ENCODE measurements around the gene TEX48.

The TEX48 gene

DNA sequence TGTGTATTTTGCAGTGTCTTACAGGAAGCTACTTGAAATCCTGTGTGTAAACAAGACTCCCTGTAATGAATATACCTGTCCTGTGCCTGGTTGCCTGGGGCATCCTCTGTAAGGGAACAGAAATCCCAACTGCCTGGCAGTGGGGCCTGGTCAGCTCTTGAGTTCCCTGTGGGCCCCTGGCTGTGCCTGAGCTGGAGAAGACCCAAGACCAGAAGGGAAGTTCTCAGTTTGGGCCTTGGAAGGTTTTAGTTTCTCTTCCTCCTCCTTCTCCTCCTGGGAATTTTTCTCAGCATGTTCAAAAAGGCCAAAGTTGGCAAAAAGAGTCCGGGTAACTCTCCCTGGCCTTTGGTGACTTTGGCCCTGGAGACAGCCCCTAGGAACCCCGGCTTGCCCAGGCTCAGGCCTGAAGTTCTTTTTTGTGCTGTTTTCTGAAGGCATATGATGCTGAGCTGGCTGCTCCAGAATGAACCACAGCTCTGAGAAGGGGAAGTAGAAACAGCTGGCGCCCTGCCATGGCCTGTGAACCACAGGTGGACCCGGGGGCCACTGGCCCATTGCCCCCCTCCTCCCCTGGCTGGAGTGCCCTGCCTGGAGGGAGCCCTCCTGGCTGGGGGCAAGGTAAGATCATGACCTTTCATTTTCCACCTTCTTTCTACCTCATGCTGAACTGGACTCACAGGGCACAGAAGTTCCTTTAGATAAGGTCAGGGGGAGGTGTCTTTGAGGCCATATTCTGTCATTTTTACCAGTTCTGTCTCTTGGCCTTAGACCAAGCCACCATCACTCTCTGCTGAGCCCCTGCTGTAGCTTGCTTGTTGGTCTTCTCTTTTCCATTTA is 65.1 kb downstream of the TEX48 start:
- H3K27ac ChIP-seq (ENCODE audit: extremely low read depth, low read depth, low read length), result no peak overlapping the region

More for the DNA sequence above, 65.1 kb downstream of the TEX48 start:
- H3K4me1 ChIP-seq (ENCODE audit: control insufficient read depth, insufficient read depth, low read length), result no peaks in the 10 kb centered on the region
- TF ChIP-seq SCRT1 (tag by site-specific recombination; IDR thresholded peaks at IDR 0.05; ENCODE audit: borderline replicate concordance), result no peak
- TF ChIP-seq, protein P1, sequence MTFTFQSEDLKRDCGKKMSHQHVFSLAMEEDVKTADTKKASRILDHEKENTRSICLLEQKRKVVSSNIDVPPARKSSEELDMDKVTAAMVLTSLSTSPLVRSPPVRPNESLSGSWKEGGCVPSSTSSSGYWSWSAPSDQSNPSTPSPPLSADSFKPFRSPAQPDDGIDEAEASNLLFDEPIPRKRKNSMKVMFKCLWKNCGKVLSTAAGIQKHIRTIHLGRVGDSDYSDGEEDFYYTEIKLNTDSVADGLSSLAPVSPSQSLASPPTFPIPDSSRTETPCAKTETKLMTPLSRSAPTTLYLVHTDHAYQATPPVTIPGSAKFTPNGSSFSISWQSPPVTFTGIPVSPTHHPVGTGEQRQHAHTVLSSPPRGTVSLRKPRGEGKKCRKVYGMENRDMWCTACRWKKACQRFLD (tag by site-specific recombination; IDR thresholded peaks at IDR 0.05), result no peak
- no peak for TF ChIP-seq ZNF514 (tag by site-specific recombination; IDR thresholded peaks at IDR 0.05)
- TF ChIP-seq ZNF335 (tag by site-specific recombination; conservative IDR thresholded peaks at IDR 0.05), result no peak
- TF ChIP-seq, protein P2, sequence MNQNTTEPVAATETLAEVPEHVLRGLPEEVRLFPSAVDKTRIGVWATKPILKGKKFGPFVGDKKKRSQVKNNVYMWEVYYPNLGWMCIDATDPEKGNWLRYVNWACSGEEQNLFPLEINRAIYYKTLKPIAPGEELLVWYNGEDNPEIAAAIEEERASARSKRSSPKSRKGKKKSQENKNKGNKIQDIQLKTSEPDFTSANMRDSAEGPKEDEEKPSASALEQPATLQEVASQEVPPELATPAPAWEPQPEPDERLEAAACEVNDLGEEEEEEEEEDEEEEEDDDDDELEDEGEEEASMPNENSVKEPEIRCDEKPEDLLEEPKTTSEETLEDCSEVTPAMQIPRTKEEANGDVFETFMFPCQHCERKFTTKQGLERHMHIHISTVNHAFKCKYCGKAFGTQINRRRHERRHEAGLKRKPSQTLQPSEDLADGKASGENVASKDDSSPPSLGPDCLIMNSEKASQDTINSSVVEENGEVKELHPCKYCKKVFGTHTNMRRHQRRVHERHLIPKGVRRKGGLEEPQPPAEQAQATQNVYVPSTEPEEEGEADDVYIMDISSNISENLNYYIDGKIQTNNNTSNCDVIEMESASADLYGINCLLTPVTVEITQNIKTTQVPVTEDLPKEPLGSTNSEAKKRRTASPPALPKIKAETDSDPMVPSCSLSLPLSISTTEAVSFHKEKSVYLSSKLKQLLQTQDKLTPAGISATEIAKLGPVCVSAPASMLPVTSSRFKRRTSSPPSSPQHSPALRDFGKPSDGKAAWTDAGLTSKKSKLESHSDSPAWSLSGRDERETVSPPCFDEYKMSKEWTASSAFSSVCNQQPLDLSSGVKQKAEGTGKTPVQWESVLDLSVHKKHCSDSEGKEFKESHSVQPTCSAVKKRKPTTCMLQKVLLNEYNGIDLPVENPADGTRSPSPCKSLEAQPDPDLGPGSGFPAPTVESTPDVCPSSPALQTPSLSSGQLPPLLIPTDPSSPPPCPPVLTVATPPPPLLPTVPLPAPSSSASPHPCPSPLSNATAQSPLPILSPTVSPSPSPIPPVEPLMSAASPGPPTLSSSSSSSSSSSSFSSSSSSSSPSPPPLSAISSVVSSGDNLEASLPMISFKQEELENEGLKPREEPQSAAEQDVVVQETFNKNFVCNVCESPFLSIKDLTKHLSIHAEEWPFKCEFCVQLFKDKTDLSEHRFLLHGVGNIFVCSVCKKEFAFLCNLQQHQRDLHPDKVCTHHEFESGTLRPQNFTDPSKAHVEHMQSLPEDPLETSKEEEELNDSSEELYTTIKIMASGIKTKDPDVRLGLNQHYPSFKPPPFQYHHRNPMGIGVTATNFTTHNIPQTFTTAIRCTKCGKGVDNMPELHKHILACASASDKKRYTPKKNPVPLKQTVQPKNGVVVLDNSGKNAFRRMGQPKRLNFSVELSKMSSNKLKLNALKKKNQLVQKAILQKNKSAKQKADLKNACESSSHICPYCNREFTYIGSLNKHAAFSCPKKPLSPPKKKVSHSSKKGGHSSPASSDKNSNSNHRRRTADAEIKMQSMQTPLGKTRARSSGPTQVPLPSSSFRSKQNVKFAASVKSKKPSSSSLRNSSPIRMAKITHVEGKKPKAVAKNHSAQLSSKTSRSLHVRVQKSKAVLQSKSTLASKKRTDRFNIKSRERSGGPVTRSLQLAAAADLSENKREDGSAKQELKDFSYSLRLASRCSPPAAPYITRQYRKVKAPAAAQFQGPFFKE (tag by site-specific recombination; IDR thresholded peaks at IDR 0.05; ENCODE audit: borderline replicate concordance), result no peak
- CTCF ChIA-PET, result interaction anchor here (0.6 to 0.7 kb wide), 3 partner anchors 25 to 514 kb away, joined by 3 read pairs; no protein-coding TSS in a partner anchor
- no peak overlapping the region for H3K4me3 ChIP-seq (ENCODE audit: low read depth, low read length)
- H3K36me3 ChIP-seq (ENCODE audit: control insufficient read depth in 2 of 2, insufficient read depth in 1 of 2, low read length in 2 of 2), result peaks cover 0 to 13% of the 10 kb centered on the region in 2 experiments; a peak in 1 of 3 replicates
- POLR2A ChIA-PET, result interaction anchor here (1.8 kb wide), 1 partner anchor 29 kb away, joined by 6 read pairs; the partner anchor contains the start of gene ATP6V1G1
- H3K9me3 ChIP-seq (ENCODE audit: control insufficient read depth, insufficient read depth, low read depth, low read length), result no peaks in the 10 kb centered on the region

All from HEK293 (cell line).